ENCODE data around the gene ATP9A.

Gene ATP9A

DNA sequence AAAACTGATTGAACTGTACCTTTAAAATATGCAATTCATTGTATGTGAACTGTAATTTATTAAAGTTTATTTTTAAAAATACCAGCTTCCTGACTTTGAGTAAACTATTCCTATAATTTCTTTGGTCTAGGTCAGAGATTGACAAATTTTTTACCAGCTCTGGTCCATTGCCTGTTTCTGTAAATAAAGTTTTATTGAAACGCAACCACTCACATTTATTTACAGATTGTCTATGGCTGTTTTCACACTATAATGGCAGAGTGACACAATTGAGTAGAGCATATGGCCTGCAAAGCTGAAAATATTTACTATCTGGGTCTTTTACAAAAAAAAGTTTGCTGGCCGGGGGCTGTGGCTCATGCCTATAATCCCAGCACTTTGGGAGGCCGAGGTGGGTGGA, 192.7 kb downstream of the ATP9A start:
- TF ChIP-seq, protein P1, sequence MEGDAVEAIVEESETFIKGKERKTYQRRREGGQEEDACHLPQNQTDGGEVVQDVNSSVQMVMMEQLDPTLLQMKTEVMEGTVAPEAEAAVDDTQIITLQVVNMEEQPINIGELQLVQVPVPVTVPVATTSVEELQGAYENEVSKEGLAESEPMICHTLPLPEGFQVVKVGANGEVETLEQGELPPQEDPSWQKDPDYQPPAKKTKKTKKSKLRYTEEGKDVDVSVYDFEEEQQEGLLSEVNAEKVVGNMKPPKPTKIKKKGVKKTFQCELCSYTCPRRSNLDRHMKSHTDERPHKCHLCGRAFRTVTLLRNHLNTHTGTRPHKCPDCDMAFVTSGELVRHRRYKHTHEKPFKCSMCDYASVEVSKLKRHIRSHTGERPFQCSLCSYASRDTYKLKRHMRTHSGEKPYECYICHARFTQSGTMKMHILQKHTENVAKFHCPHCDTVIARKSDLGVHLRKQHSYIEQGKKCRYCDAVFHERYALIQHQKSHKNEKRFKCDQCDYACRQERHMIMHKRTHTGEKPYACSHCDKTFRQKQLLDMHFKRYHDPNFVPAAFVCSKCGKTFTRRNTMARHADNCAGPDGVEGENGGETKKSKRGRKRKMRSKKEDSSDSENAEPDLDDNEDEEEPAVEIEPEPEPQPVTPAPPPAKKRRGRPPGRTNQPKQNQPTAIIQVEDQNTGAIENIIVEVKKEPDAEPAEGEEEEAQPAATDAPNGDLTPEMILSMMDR (IDR thresholded peaks at IDR 0.05; ENCODE audit: low read depth, low read length, missing control alignments) = no peak
- no peaks in the 10 kb centered on the region for H3K36me3 ChIP-seq (replicated peaks)
- H3K27me3 ChIP-seq (replicated peaks) = no peaks in the 10 kb centered on the region
- in situ Hi-C loops (cut with HindIII; ENCODE audit: low pct_ligation_motif_present, low sequenced_read_pairs) = no loop called here
- no peak overlapping the region for H3K27ac ChIP-seq
- DNase-seq = no peak
- H3K4me3 ChIP-seq (ENCODE audit: low read depth, low read length) = no peak overlapping the region

- H3K36me3 ChIP-seq (replicated peaks) = no peaks in the 10 kb centered on the region
- in situ Hi-C loops (cut with HindIII; ENCODE audit: low pct_ligation_motif_present, low sequenced_read_pairs) = no loop called here
- H3K27ac ChIP-seq = no peak overlapping the region
- no peak for DNase-seq
- no peaks in the 10 kb centered on the region for H3K27me3 ChIP-seq (replicated peaks)
- no peak overlapping the region for H3K4me3 ChIP-seq (ENCODE audit: low read depth, low read length)
- TF ChIP-seq, protein P1 (IDR thresholded peaks at IDR 0.05; ENCODE audit: low read depth, low read length, missing control alignments) = no peak
Measured at GRCh38 chr20:51574248-51575033, 193.7 kb downstream of the ATP9A start.

DNA sequence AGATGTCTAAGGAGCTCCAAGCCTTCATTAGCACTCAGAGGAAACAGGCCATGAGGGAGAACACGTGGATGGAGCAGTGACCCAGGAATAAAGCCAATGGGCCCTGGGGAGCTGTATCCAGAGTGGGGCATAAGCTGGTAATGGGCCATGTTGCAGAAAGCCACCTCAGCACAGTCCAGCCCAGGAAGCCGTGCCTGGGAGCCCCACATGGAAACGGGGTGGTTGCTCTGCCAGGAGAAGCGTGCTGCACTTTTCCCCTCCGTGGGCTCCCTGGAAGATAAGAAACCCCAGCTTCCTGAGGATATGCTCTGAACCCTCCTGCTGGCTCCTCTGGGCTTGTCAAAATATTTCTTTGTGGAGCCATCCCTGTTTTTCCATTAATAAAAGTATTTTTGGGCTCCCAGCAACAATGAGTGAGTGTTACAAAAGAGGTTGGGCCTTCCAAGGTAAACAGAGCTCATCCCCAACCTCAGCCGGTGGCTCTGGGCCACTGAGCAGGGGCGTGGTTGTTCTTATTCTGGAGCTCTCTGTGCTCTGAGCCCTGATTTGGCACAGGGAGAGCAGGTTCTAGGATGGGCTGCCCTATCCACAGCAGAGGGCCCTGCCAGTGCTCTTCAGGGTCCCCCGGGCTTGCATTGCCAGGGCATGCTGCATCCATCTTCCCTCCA, 194.5 kb downstream of the ATP9A start:
- Histone ChIP-seq H3K27me3 (replicated peaks) (no peaks in the 10 kb centered on the region), H3K36me3 (replicated peaks) (no peaks in the 10 kb centered on the region), H3K4me3 (ENCODE audit: low read depth, low read length) (no peak overlapping the region), H3K27ac (no peak overlapping the region)
- no peak for DNase-seq
- in situ Hi-C loops (cut with HindIII; ENCODE audit: low pct_ligation_motif_present, low sequenced_read_pairs) = no loop called here
- TF ChIP-seq, protein P1 (IDR thresholded peaks at IDR 0.05; ENCODE audit: low read depth, low read length, missing control alignments) = no peak

- TF ChIP-seq, protein P1 (IDR thresholded peaks at IDR 0.05; ENCODE audit: low read depth, low read length, missing control alignments) = no peak
- in situ Hi-C loops (cut with HindIII; ENCODE audit: low pct_ligation_motif_present, low sequenced_read_pairs) = no loop called here
- Histone ChIP-seq H3K36me3 (replicated peaks) (no peaks in the 10 kb centered on the region), H3K27ac (no peak overlapping the region), H3K27me3 (replicated peaks) (no peaks in the 10 kb centered on the region), H3K4me3 (ENCODE audit: low read depth, low read length) (no peak overlapping the region)
- DNase-seq = no peak
Measured at GRCh38 chr20:51571460-51571794, 196.8 kb downstream of the ATP9A start.

GRCh38 chr20:51570739-51571459, 197.3 kb downstream of the ATP9A start:
- in situ Hi-C loops (cut with HindIII; ENCODE audit: low pct_ligation_motif_present, low sequenced_read_pairs) = no loop called here
- DNase-seq = no peak

More at GRCh38 chr20:51570739-51571459, 197.3 kb downstream of the ATP9A start:
- TF ChIP-seq, protein P1 (IDR thresholded peaks at IDR 0.05; ENCODE audit: low read depth, low read length, missing control alignments) = no peak
- Histone ChIP-seq H3K27ac (no peak overlapping the region), H3K27me3 (replicated peaks) (no peaks in the 10 kb centered on the region), H3K36me3 (replicated peaks) (no peaks in the 10 kb centered on the region), H3K4me3 (ENCODE audit: low read depth, low read length) (no peak overlapping the region)
